Activated T-cell treated with anti-CD3 and anti-CD28 coated beads, Interleukin-2, amount 50 U/mL, for 4 hours (primary cell): ENCODE data around the gene VTI1A. TPM values are rescaled to one million over a fixed set of nuclear protein-coding genes. Genes with fewer than 3 reads are reported as not detected.

Experiments
- total RNA-seq, 3 donors: library from RNA; stranded (reverse); gene quantifications; one replicate each; pipeline ENCODE4 v1.2.1, GENCODE V29; 2021

Gene VTI1A
- total RNA-seq, 3 donors from 2014 or later: 39.2 to 43.8 (median 42.9) TPM

Other genes starting within 250 kb of the VTI1A start
- gene TECTB, start 163.8 kb upstream of the VTI1A start, total RNA-seq: not detected
- 10 to 100 TPM; 33.4 to 41.2 (median 35.8) TPM for gene ACSL5, start 73.1 kb upstream of the VTI1A start, total RNA-seq
- gene ZDHHC6, start 301 bp upstream of the VTI1A start, total RNA-seq: 10 to 100 TPM; 33.4 to 40.6 (median 36.2) TPM